Mucosa of stomach (tissue), 1 donor: ENCODE results near the gene STX16.

Experiments
- H3K27me3 ChIP-seq: one replicate; pipeline ENCODE4 v1.7.0; 2013; ENCODE audit warnings: mild to moderate bottlenecking, low read length; ENCODE audit not compliant: control insufficient read depth, insufficient read depth
- H3K36me3 ChIP-seq: one replicate; pipeline ENCODE4 v1.7.0; 2013; ENCODE audit warnings: low read length; ENCODE audit not compliant: control insufficient read depth, insufficient read depth
- H3K4me1 ChIP-seq: one replicate; pipeline ENCODE4 v1.7.0; 2013; ENCODE audit warnings: mild to moderate bottlenecking, low read length; ENCODE audit not compliant: control insufficient read depth, insufficient read depth
- H3K4me3 ChIP-seq: one replicate; pipeline ENCODE4 v1.7.0; 2013; ENCODE audit warnings: low read length
- H3K9ac ChIP-seq: one replicate; pipeline ENCODE4 v1.7.0; 2013; ENCODE audit warnings: mild to moderate bottlenecking, low read length, moderate library complexity
- H3K9me3 ChIP-seq: one replicate; pipeline ENCODE4 v1.7.0; 2013; ENCODE audit warnings: mild to moderate bottlenecking, low read length, moderate library complexity; ENCODE audit not compliant: control insufficient read depth
- donor health status: Pancreatic carcinoma.

The STX16 gene

DNA sequence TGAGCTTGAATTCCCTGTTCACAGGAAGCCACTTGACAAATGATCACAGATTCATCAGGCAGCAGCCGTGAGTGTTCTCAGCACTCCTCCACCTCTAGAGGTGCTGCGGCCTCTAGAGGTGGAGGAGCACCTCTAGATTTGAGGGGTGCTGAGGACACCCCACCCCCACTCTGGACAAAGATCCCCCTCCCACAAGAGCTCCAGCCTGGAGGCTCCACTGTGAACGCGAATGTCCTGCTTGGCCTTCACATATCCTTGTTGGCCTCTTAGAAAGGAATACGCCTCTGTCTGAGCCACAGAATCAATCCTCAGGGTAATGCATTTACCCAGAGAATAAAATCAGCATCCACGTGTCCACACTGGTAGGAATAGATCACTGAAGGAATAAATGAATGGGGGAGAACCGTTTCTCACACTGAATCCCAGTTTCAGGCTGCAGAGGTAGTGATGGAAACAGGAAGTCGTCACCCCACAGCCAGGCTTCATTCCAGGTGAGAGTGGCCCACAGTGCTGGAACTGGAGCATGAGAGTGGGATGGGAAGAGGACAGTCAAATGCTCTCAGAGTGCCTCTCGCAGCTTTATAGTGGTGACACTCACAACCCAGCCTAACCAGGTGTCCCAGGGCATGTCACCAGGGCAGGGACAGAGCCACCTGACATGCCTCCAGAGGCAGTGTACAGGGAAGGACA lies 58.1 kb downstream of the STX16 start:
- H3K36me3 ChIP-seq: no peaks in the 10 kb centered on the region
- no peak overlapping the region for H3K9ac ChIP-seq
- no peaks in the 10 kb centered on the region for H3K27me3 ChIP-seq
- H3K4me1 ChIP-seq: no peaks in the 10 kb centered on the region
- no peak overlapping the region for H3K4me3 ChIP-seq
- H3K9me3 ChIP-seq: no peaks in the 10 kb centered on the region

DNA sequence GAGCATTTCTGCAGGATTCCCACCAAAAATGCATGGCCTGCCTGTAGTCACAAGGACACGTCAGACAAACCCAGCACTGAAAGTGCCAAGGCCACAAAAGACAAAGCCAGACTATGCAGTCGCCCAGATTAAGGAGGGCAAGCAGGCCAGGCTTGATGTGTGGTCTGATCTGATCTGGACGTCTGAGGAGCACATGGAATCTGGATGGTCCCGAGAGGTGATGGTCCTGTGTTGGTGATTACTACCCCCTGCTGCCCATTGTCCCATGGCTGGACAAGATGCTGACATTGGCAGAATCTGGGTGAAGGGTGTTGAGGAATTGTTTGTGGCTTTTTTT lies 58.6 kb downstream of the STX16 start:
- H3K36me3 ChIP-seq: no peaks in the 10 kb centered on the region
- no peaks in the 10 kb centered on the region for H3K9me3 ChIP-seq
- H3K27me3 ChIP-seq: no peaks in the 10 kb centered on the region

DNA sequence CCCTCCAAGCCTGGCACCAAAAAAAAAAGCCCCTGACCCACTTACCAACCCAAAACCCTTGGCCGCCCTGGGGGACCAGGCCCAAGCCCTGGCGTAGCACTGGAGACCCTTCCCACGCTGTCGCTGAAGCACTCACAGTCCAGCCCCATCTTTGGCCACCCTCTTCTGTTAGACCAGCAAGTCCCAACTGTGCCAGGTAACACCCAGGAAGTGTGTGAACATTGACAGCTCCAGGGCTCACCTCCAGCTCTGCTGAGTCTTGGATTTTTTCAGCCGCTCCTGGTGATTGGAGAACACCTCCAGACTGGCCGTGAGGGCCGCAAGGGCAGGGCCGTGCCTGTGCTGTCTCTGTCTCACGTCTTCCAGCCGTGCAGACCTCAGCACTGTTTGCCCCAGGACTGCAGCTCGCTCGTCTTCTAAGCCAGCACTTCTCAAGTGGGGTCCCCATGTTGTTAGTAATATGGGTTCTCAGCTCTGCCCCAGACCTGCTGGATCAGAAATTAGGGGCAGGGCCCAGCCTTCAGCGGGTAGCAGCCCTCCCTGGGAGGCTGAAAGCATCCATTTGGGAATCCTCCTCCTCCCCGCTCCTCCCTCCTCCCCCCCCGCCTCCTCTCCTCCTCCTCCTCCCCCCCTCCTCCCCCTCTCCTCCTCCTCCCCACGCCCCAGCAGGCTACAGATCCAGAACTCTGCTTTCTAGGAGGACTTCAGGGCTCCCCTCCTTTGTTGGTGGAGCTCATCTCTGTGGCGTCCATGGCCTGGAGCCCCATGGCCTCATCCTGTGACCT lies 59.6 kb downstream of the STX16 start:
- Histone ChIP-seq H3K27me3 (no peaks in the 10 kb centered on the region), H3K4me3 (no peak overlapping the region), H3K4me1 (no peaks in the 10 kb centered on the region), H3K36me3 (no peaks in the 10 kb centered on the region), H3K9me3 (no peaks in the 10 kb centered on the region), H3K9ac (no peak overlapping the region)

More for the DNA sequence above, 58.6 kb downstream of the STX16 start:
- Histone ChIP-seq H3K9ac (no peak overlapping the region), H3K4me3 (no peak overlapping the region), H3K4me1 (no peaks in the 10 kb centered on the region)

DNA sequence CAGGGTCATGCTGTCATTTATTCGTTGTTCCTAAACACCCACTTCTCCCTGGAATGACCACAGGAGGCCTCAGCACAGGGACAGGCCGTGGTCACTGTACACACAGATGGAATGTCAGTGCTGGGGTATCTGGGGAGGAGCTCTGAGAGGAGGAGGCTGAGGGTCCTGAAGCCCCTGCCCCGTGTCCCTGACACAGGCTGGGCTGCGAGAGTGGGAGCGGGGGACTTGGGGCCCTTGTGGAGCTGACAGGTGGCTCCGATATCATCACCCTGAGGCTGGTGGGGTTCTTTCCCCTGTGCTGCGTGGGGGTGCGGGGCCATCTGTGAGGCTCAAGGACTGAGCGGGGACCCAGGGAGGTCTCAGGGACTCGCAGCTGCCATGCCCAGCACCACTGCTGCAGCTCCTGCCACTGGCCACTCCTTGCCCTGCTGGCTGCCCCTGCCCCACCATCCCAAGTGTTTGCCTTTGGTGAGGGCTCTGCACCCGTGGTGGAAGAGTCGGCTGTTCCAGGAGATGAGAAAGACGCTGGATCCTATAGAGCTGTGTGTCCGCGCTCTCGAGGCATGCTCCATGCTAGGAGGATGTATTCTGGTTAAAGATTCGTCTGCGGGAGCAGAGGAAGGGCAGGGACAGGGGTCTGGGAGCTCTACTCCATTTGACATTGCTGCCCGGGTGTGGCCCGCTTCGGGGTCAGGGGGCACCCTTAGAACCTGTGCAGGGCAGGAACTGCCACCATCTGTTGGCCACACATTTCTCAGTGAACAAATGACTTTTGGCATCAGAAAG lies 60.4 kb downstream of the STX16 start:
- Histone ChIP-seq H3K9me3 (no peaks in the 10 kb centered on the region), H3K27me3 (no peaks in the 10 kb centered on the region), H3K9ac (no peak overlapping the region), H3K4me1 (no peaks in the 10 kb centered on the region), H3K36me3 (no peaks in the 10 kb centered on the region), H3K4me3 (no peak overlapping the region)

DNA sequence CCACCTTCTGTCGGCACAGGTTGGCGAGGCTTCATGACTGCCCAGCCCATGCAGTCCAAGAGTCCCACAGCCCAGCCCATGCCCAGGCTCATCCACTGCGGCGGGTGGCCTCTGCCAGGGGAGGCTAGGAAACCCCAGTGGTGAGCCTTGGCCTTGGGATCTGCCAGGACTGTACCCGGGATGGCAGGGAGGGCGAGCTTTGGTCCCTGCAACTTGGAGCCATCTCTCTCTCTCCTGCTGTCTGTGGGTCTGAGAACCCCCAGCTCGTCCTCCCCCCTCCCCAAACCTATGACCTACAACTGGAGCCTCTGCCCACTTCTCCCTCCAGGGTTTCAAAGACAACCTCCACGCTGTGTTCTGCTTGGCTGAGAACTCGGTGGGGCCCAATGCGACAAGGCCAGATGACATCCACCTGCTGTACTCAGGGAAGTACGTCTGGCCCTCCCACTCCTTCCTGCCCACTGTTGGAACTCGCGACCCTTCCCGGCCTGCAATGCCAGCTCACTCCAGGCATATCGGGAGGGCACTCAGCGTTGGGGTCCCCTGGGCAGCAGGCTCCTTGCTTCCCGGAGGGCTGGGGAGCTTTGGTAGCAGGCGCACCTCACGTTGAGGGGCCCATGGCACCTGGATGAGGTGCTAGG lies 61.2 kb downstream of the STX16 start:
- no peak overlapping the region for H3K9ac ChIP-seq
- no peak overlapping the region for H3K4me3 ChIP-seq
- no peaks in the 10 kb centered on the region for H3K9me3 ChIP-seq
- H3K4me1 ChIP-seq: no peaks in the 10 kb centered on the region
- H3K36me3 ChIP-seq: no peaks in the 10 kb centered on the region
- H3K27me3 ChIP-seq: no peaks in the 10 kb centered on the region

DNA sequence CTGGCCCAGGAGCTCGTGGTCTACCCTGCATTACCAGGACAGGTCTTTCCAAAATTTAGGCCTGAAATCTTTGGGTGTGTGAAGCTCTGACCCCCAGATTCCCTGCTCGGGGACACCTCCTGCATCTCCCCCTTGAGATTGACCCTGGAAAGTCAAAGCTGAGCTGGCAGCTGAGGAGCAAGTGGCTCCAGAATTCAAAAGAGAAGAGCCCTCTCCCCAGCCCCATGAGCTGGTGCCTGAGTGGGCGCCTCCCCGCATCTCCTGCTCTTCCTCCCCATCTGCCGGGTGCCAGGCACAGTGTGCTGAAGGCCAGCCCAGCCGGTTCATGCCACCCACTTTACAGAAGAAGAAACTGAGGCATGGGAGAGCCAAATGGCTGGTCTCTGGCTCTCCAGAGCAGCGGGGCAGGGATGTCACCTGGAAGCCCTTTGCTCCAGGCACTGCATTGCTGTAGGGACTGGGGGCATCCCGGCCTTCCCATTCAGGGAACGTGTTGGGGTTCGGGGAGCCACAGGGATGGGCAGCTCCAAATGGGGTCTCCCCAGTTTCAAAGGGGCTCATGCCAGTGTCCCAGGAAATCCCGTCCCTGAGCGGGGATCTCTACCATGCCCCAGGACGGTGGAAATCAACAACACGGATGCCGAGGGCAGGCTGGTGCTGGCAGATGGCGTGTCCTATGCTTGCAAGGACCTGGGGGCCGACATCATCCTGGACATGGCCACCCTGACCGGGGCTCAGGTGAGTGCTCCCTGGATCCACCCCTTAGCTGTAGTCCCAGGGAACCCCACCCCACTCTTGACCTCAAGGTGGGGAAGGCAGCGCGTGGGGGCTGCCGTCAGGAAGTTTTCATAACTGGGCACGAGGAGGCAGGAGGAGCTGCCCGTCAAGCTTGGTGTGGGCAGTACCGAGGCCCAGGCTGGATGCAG lies 62.0 kb downstream of the STX16 start:
- Histone ChIP-seq H3K9ac (no peak overlapping the region), H3K4me1 (no peaks in the 10 kb centered on the region), H3K9me3 (no peaks in the 10 kb centered on the region), H3K27me3 (no peaks in the 10 kb centered on the region), H3K36me3 (no peaks in the 10 kb centered on the region), H3K4me3 (no peak overlapping the region)

DNA sequence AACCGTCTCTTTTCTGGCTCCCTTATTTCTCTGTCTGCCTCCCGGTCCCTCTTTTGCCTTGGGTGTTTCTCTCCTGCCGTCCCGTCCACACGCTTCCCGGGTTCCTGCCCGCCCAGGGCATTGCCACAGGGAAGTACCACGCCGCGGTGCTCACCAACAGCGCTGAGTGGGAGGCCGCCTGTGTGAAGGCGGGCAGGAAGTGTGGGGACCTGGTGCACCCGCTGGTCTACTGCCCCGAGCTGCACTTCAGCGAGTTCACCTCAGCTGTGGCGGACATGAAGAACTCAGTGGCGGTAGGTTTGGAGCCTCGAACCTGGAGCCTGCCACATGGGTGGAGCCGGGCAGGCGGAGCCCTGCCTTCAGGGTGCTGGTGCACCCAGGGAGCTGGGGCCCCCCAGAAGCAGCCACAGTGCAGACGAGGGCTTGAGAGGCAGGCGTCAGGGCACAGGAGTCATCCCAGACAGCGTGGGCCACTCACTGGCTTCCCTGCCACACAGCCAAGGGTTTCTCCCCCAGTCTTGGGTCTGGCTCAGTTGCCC lies 62.8 kb downstream of the STX16 start:
- Histone ChIP-seq H3K4me1 (no peaks in the 10 kb centered on the region), H3K9ac (no peak overlapping the region), H3K27me3 (no peaks in the 10 kb centered on the region), H3K36me3 (no peaks in the 10 kb centered on the region), H3K9me3 (no peaks in the 10 kb centered on the region), H3K4me3 (no peak overlapping the region)

DNA sequence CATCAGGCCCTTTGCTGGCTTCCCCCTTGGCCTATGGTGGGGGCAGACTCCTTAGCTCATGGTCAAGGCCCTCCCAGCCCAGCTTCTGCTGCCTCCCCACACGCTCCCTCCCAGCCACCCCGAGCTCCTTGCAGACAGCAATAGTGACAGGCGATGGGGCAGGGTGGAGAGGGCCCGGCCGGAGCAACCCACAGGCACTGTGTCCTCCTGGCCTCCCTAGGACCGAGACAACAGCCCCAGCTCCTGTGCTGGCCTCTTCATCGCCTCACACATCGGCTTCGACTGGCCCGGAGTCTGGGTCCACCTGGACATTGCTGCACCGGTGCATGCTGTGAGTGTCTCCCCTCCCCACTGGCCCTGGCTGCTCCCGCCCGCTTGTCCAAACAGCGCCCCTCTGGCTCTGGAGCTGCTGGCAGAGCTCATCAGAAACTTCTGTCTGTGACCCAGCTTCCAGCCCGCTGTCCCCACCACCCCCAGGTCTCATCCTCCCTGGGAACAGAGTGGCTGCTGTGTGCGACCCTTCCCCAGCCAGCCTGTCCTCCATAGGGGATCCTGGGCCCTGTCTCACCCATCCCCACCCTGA lies 63.3 kb downstream of the STX16 start:
- H3K4me3 ChIP-seq: no peak overlapping the region
- H3K27me3 ChIP-seq: no peaks in the 10 kb centered on the region
- H3K4me1 ChIP-seq: no peaks in the 10 kb centered on the region
- H3K9ac ChIP-seq: no peak overlapping the region
- H3K9me3 ChIP-seq: no peaks in the 10 kb centered on the region
- H3K36me3 ChIP-seq: no peaks in the 10 kb centered on the region

DNA sequence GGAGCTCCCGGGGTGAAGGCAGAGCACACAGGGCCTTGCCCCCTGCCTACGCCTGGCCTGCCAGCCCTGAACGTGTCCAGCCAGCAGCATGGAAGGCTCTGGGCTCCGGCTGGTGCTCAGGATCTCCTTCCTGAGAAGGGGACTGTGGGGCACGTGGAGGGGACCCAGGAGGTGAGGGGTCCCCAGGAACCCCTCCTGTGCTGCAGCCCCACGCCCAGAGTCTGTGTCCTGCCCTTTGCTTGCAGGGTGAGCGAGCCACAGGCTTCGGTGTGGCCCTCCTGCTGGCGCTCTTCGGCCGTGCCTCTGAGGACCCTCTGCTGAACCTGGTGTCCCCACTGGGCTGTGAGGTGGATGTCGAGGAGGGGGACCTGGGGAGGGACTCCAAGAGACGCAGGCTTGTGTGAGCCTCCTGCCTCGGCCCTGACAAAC lies 63.9 kb downstream of the STX16 start:
- Histone ChIP-seq H3K36me3 (no peaks in the 10 kb centered on the region), H3K9me3 (no peaks in the 10 kb centered on the region), H3K4me3 (no peak overlapping the region), H3K27me3 (no peaks in the 10 kb centered on the region), H3K9ac (no peak overlapping the region), H3K4me1 (no peaks in the 10 kb centered on the region)

DNA sequence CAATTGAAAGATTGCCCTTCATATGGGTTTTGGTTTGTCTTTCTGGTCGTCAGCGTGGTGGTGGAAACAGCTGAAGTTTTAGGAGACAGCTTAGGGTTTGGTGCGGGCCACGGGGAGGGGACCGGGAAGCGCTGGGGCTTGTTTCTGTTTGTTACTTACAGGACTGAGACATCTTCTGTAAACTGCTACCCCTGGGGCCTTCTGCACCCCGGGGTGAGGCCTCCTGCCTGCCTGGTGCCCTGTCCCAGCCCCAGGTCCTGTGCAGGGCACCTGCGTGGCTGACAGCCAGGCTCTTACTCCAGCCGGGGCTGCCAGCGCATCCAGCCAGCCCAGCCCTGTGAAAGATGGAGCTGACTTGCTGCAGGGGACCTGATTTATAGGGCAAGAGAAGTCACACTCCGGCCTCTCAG lies 64.3 kb downstream of the STX16 start:
- no peaks in the 10 kb centered on the region for H3K4me1 ChIP-seq
- H3K27me3 ChIP-seq: no peaks in the 10 kb centered on the region
- no peak overlapping the region for H3K4me3 ChIP-seq
- no peaks in the 10 kb centered on the region for H3K36me3 ChIP-seq
- H3K9ac ChIP-seq: no peak overlapping the region
- no peaks in the 10 kb centered on the region for H3K9me3 ChIP-seq
